Activated T-cell treated with anti-CD3 and anti-CD28 coated beads, Interleukin-2, amount 50 U/mL, for 24 hours (primary cell): ENCODE data around the gene LAMTOR5.
"Not testable (repeated sequence)": the region's sequence is repeated elsewhere in the genome, so short reads cannot be mapped to it uniquely, and the experiment has no call there.

Source experiments
- DNase-seq: peaks from one replicate; pipeline ENCODE4 v3.0.0-alpha.2; 2020
- H3K27ac Mint-ChIP-seq: 2 replicates; pipeline ENCODE4 v1.8.0; 2020; ENCODE audit warnings: mild to moderate bottlenecking, mixed read lengths
- H3K27me3 Mint-ChIP-seq: 2 replicates; pipeline ENCODE4 v1.8.0; 2020; ENCODE audit warnings: mixed read lengths
- H3K36me3 Mint-ChIP-seq: 2 replicates; pipeline ENCODE4 v1.8.0; 2020; ENCODE audit warnings: low read depth, mixed read lengths
- H3K4me1 Mint-ChIP-seq: 2 replicates; pipeline ENCODE4 v1.8.0; 2020; ENCODE audit warnings: low read depth, mixed read lengths
- H3K4me3 Mint-ChIP-seq: 2 replicates; pipeline ENCODE4 v1.8.0; 2020; ENCODE audit warnings: mild to moderate bottlenecking, moderate library complexity, mixed read lengths
- H3K9me3 Mint-ChIP-seq: 2 replicates; pipeline ENCODE4 v1.8.0; 2020; ENCODE audit warnings: mixed read lengths

The LAMTOR5 gene

DNA sequence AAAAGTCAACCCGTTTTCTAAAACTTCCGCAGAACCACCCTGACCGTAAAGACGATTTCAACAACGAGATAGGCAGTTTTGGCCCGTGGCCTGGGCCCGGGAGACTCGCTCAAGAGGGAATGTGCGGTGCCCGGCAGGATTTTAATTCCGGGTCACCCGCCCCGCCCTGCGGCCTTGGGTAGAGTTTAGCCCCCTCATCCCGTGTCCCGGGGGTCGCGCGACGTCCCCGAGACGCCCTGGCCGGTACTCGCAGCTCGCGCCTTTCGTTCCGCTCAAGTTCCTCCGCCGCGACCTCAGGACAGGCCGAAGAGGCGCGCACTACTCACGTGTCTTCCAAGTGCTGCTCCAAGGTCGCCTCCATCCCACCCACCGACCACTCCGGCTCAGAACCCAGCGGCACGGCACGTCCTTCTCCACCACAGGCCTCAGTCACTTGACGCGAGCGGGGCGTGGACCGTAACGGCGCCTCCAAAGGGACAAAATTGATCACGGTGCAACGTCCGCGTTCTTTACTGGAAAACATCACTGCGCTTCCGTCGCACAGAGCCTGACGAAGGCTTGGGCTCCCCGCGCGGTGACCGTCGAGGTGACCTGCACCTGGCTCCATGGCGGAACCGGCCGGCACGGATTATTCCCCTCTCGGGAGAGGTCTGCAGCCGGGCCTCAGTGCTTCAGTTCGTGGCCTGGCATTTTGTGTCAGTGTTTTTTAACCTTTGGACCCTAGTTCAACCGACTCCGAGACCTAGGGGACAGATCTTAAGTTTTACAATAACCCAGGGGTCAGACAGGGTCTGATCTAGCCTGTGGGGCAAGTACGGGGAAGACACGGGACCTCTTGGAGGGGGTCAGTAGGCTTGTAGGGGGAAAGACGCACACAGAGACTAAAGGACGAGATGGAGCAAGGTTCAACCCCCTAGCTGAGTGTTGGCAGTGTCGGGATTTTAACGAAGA lies at the start of gene LAMTOR5:
Gene LAMTOR5 (minus strand): TSS at position 435 of the 951 bp plus-strand sequence. CDS start 74 bp downstream, at position 361.
- Mint-ChIP-seq H3K9me3 (no peaks in the 10 kb centered on the region), H3K27me3 (no peaks in the 10 kb centered on the region), H3K4me1 (peaks cover 24% of the 10 kb centered on the region), H3K4me3 (peak within 1 kb of the TSS; percentile 100), H3K27ac (peak within 1 kb of the TSS; percentile 100), H3K36me3 (peaks cover 43% of the 10 kb centered on the region)
- DNase-seq: peak; percentile 93

DNA sequence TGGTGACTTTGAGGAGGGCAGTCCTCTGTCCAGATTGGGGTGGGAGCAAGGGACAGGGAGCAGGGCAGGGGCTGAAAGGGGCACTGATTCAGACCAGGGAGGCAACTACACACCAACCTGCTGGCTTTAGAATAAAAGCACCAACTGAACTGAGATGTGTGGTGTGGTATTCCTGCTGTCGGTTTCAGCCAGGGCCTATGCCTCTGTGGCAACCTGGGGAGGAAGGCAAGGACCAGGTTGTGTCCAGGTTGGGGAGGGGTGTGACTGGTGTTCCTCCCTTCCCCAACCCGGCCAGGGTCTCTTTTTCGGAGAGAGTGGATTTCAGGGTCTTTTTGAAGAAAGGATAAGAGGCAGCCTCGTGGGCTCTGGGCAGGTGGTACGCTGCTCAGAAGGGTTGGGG lies 49.7 kb upstream of the LAMTOR5 start:
- Mint-ChIP-seq H3K36me3 (no peaks in the 10 kb centered on the region), H3K27me3 (peaks cover 2% of the 10 kb centered on the region), H3K9me3 (no peaks in the 10 kb centered on the region), H3K4me3 (no peak overlapping the region), H3K4me1 (no peaks in the 10 kb centered on the region), H3K27ac (no peak overlapping the region)
- DNase-seq: no peak

DNA sequence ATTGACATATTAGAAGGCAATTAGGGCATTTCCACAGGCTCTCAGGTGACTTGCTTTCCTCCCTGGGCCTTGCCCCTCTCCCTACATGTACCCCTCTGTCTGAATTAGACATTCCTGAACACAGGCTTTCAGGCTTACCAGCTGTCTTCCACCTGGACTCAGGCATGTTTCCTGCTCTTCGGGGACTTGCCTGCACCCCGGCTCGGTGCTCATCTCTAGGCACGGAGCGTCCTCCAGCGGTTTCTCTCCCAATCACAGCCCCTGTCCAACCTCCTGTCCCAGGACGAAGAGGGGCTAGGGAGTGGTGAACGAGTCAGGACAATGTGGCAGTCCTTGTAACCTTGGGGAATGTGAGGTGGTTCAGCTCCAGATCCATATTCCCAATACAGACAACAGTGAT lies 47.7 kb upstream of the LAMTOR5 start:
- Mint-ChIP-seq H3K9me3 (no peaks in the 10 kb centered on the region), H3K36me3 (no peaks in the 10 kb centered on the region), H3K27ac (no peak overlapping the region), H3K4me1 (no peaks in the 10 kb centered on the region), H3K27me3 (peaks cover 6% of the 10 kb centered on the region), H3K4me3 (no peak overlapping the region)
- no peak for DNase-seq

DNA sequence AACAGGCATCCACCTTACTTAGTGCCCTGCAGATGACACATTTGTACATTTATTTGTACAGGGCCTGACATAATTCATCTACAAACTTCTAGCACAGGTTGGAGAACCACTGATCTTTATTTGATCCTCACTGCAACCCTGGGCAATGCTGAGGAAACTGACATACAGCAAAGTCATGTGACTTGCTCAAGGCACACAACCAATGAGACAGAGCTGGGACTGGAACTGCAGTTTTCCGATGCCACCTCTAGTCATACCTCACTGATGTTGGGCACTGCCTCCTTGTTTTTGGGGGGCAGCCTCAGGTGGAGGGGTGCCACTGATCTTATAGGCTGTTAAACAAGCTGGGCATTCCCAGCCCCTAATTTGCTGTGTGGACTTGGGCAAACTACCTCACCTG lies 46.8 kb upstream of the LAMTOR5 start:
- Mint-ChIP-seq H3K36me3 (no peaks in the 10 kb centered on the region), H3K27me3 (peaks cover 6% of the 10 kb centered on the region), H3K4me1 (no peaks in the 10 kb centered on the region), H3K4me3 (no peak overlapping the region), H3K9me3 (no peaks in the 10 kb centered on the region), H3K27ac (no peak overlapping the region)
- no peak for DNase-seq

DNA sequence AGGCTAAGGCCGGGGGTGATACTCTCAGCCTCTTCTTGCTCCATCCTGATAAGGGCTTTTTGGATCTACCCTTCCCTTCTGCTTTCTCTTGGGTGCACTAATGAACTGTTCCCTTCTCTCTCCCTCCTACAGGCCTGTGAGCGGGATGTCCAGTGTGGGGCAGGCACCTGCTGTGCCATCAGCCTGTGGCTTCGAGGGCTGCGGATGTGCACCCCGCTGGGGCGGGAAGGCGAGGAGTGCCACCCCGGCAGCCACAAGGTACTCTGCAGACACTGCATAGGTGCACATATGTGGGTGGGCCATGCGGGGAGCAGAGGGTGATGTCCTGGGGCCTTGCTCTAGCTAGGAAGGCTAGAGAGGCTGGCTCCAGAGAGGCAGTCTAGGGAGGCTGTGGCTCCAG lies 46.3 kb upstream of the LAMTOR5 start:
- Mint-ChIP-seq H3K36me3 (no peaks in the 10 kb centered on the region), H3K27ac (no peak overlapping the region), H3K9me3 (no peaks in the 10 kb centered on the region), H3K4me3 (no peak overlapping the region), H3K27me3 (peaks cover 6% of the 10 kb centered on the region), H3K4me1 (no peaks in the 10 kb centered on the region)
- DNase-seq: no peak

DNA sequence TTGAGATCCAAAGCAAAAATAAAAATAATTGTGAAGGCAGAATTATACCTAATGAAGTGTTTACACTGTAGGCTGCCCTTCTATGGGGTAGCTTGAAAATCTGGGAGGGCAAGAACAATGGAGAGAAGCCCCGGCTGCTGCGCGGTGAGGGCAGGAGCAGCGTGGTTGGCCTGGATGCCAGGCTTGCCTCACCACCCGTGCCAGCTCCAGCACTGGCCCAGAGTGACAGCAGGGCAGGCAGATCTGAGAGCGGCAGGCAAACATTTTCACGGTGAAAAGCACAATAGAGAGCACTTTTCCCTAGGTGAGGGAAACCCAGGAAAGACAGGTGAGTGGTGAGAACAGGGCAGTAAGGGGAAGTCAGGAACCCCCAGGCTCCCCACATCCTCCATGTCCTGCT lies 44.8 kb upstream of the LAMTOR5 start:
- H3K27me3 Mint-ChIP-seq: peaks cover 6% of the 10 kb centered on the region
- no peak for DNase-seq
- no peaks in the 10 kb centered on the region for H3K9me3 Mint-ChIP-seq
- H3K27ac Mint-ChIP-seq: no peak overlapping the region
- no peaks in the 10 kb centered on the region for H3K4me1 Mint-ChIP-seq
- no peak overlapping the region for H3K4me3 Mint-ChIP-seq
- no peaks in the 10 kb centered on the region for H3K36me3 Mint-ChIP-seq

DNA sequence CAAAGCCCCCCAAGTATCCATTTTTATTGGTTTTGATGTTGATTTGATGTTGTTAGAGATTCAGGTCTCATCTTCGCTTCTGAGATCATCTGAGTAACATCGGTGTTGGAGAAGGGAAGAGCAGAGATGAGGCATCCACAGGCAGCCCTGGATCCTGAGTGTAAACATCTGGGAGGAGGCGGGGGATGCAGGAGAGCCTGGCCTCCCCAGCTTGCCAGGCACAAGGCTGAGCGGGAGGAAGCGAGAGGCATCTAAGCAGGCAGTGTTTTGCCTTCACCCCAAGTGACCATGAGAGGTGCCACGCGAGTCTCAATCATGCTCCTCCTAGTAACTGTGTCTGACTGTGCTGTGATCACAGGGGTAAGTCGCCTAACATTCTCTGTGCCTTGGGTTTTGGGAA lies 43.4 kb upstream of the LAMTOR5 start, which contains the start of gene PROK1:
Gene PROK1 (plus strand): TSS at position 221 of the 400 bp plus-strand sequence. CDS start 68 bp downstream, at position 289.
- H3K27me3 Mint-ChIP-seq: peaks cover 6% of the 10 kb centered on the region
- H3K27ac Mint-ChIP-seq: no peak within 1 kb of the TSS
- DNase-seq: no peak
- no peaks in the 10 kb centered on the region for H3K4me1 Mint-ChIP-seq
- no peaks in the 10 kb centered on the region for H3K36me3 Mint-ChIP-seq
- no peak within 1 kb of the TSS for H3K4me3 Mint-ChIP-seq
- H3K9me3 Mint-ChIP-seq: no peaks in the 10 kb centered on the region

DNA sequence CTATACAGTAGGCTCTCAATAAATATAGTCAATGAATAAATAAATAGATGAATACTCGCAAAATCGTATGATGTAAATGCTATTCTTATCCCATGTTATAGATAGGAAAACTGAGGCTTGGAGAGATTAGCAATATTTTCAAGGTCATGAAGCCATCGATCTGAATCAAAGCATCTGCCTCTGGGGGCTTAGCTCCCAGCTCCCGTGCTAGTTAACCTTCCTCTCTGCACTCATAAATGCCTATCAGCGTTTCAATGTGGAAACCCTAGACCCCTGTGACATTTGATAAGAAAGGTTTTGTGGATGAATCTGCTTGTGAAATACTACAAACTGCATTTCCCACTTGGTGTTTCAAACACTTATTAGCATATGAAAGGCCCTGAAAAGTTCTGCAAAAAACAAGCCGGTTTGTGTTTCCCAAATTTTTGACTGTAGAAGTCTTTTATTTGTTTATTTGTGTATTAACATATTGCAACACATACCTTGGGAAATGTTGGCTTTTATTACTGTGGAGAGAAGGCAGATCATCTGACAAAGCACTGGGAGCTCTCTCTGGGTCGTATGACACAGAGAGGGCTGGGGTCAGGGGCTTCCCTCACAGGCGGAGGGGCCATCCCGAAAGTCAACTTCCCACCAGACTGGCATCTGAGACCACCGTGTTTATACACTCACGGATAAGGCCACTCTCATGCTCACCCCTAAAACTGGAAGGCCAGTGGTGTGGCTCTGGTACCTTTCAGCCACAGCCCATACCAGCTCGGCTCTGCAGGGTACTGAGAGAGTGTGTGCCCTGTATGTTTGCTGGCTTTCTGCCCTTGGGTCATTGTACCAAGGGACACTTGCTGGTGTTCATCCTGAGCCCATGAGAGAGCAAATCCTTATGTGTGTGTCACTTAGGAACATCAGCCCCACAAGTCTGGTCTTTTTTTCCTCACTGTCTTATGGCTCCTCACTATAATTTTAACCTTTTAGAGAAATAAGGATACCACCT lies 42.5 kb upstream of the LAMTOR5 start:
- Mint-ChIP-seq H3K27ac (no peak overlapping the region), H3K27me3 (peaks cover 6% of the 10 kb centered on the region), H3K4me3 (no peak overlapping the region), H3K4me1 (no peaks in the 10 kb centered on the region), H3K36me3 (no peaks in the 10 kb centered on the region), H3K9me3 (no peaks in the 10 kb centered on the region)
- no peak for DNase-seq

DNA sequence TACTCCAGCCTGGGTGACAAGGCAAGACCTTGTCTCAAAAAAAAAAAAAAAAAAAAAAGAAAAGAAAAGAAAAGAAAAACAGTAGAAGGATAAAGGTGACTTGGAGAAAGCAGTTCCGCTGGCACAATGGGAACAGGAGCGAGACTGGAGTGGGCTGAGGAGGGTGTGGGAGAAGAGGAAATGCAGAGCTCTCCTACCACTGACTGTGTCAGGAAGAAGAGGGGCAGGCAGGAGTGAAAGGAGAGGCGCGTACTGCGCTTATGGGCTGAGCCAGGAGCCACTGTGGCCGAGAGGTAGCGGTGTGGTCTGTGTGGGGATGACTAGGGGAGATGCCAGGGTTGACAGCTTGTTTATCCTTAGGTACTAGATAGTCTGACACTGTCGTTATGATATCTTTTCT lies 37.1 kb upstream of the LAMTOR5 start:
- Mint-ChIP-seq H3K36me3 (no peaks in the 10 kb centered on the region), H3K4me1 (no peaks in the 10 kb centered on the region)

DNA sequence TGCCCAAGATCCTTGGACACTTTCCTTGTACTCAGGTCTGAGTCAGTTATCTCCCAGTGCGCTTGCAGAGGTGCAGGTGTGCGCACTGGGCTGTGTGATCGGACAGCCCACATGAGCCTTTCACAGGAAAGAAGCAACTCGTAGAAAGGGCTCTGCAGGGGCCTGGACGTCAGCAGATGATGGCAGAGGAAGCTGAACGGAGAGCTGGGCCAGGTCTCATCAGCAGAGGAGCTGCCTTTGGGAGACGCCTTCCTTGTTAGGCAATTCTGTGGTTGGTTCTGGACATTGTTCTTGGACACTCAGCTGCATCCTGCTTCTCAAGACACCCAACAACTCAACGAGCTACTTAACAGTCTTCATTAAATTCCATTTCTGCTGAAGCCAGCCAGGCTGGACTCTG lies 36.0 kb upstream of the LAMTOR5 start:
- Mint-ChIP-seq H3K27ac (no peak overlapping the region), H3K4me3 (no peak overlapping the region), H3K36me3 (no peaks in the 10 kb centered on the region), H3K9me3 (no peaks in the 10 kb centered on the region), H3K27me3 (no peaks in the 10 kb centered on the region), H3K4me1 (no peaks in the 10 kb centered on the region)
- DNase-seq: no peak

More for the DNA sequence above, 37.1 kb upstream of the LAMTOR5 start:
- no peak overlapping the region for H3K4me3 Mint-ChIP-seq
- H3K27ac Mint-ChIP-seq: no peak overlapping the region
- no peak for DNase-seq
- H3K27me3 Mint-ChIP-seq: no peaks in the 10 kb centered on the region
- H3K9me3 Mint-ChIP-seq: no peaks in the 10 kb centered on the region

DNA sequence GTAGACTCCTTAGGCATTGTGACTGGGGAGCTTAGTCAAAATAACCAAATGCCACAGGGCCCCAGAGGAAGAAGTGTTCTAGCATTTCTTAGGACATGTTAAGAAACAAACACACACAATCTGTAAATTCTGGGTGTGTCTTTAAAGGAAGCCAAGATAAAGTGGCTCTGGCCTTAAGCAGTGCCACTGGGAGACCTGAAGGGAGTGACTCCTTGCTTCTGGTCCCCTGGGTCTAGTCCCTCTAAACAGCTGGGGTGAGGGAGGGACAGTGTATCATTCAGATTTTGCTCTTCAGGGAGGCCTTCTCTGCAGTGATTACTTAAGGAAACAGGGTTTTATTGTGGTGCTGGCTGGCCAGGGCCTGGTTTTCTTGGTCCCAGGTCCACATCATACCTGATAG lies 34.4 kb upstream of the LAMTOR5 start:
- Mint-ChIP-seq H3K27me3 (no peaks in the 10 kb centered on the region), H3K4me1 (no peaks in the 10 kb centered on the region), H3K4me3 (no peak overlapping the region), H3K36me3 (no peaks in the 10 kb centered on the region), H3K27ac (no peak overlapping the region), H3K9me3 (no peaks in the 10 kb centered on the region)
- no peak for DNase-seq

DNA sequence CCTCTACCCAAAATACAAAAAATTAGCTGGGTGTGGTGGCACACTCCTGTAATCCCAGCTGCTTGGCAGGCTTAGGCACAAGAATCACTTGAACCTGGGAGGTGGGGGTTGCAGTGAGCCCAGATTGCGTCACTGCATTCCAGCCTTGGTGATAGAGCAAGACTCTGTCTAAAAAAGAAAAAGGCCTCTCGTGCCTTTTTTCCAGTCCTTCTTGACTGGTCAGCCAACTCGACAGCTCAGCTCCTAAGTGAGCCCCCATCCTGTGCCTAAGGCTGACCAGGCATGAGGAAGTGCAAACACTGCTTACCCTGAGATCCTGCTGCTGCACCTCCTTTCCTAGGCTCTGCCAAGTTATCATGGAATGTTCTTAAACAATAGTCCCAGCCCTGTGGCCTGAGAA lies 33.4 kb upstream of the LAMTOR5 start:
- DNase-seq: no peak
- no peaks in the 10 kb centered on the region for H3K27me3 Mint-ChIP-seq

DNA sequence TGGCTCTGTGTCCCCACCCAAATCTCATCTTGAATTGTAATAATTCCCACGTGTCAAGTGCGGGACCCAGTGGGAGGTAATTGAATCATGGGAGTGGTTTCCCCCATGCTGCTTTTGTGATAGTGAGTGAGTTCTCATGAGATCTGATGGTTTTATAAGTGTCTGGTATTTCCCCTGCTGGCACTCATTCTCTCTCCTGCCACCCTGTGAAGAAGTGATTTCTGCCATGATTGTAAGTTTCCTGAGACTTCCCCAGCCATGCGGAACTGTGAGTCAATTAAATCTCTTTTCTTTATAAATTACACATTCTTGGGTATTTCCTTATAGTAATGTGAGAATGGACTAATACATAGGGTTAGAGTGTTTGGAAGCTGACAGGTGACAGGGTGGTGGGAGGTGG lies 32.4 kb upstream of the LAMTOR5 start:
- not testable (repeated sequence) for H3K4me1 Mint-ChIP-seq

More for the DNA sequence above, 33.4 kb upstream of the LAMTOR5 start:
- Mint-ChIP-seq H3K4me3 (no peak overlapping the region), H3K9me3 (no peaks in the 10 kb centered on the region), H3K27ac (no peak overlapping the region), H3K36me3 (no peaks in the 10 kb centered on the region), H3K4me1 (no peaks in the 10 kb centered on the region)

DNA sequence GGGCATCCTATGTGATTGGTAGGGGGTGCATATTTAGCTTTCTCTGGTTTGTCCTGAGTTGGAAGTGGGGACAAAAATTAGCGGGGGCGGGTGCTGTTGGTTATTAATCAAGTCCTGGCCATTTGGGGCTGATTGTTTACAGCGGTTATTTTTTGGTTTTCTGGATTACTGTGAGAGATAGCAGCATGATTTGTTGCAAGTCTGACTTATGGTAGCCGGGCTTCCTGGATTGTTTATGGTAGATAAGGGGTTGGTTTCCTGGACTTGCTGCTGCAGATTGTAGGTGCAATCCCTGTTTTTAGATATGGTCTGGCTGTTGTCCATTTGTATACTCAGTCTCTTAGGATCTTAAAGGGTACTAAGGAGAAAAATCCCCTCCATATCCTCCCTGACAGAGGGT lies 31.4 kb upstream of the LAMTOR5 start:
- Mint-ChIP-seq H3K4me1 (no peaks in the 10 kb centered on the region), H3K4me3 (no peak overlapping the region), H3K9me3 (no peaks in the 10 kb centered on the region), H3K27me3 (no peaks in the 10 kb centered on the region), H3K36me3 (no peaks in the 10 kb centered on the region), H3K27ac (no peak overlapping the region)
- DNase-seq: no peak

More for the DNA sequence above, 32.4 kb upstream of the LAMTOR5 start:
- not testable (repeated sequence) for H3K36me3 Mint-ChIP-seq, H3K27me3 Mint-ChIP-seq, H3K9me3 Mint-ChIP-seq, DNase-seq, H3K4me3 Mint-ChIP-seq, H3K27ac Mint-ChIP-seq
